Ovary (tissue), 9 donors: ENCODE results near the gene GRM8. TPM values are rescaled to one million over a fixed set of nuclear protein-coding genes. Genes with fewer than 3 reads are reported as not detected.

Experiments used
- DNase-seq, 5 donors: peaks; one replicate each; pipeline ENCODE4 v3.0.0-alpha.2; 2019 to 2020
- H3K27ac ChIP-seq, 2 donors: fragments of 200-600 bp; one replicate each; pipeline versions ENCODE4 v1.5.1 to v1.8.0; 2019 to 2022
- H3K27me3 ChIP-seq: fragments of 200-600 bp; one replicate; pipeline ENCODE4 v1.8.0; 2022
- H3K36me3 ChIP-seq: fragments of 200-600 bp; sonication (generic); one replicate; pipeline ENCODE4 v1.5.1; 2019
- H3K4me1 ChIP-seq: one replicate; pipeline ENCODE4 v1.8.1; 2013; ENCODE audit warnings: mild to moderate bottlenecking, moderate library complexity; ENCODE audit not compliant: insufficient read depth
- H3K4me3 ChIP-seq: fragments of 200-600 bp; sonication (generic); one replicate; pipeline ENCODE4 v1.5.1; 2017
- H3K9me3 ChIP-seq, 2 donors: fragments of 200-600 bp in 1 of 2; sonication (generic) in 1 of 2; one replicate each; pipeline versions ENCODE4 v1.5.1 to v1.8.1; 2013 to 2019; ENCODE audit warnings: mild to moderate bottlenecking in 1 of 2, moderate library complexity in 1 of 2
- EP300 ChIP-seq: sonication (generic); formaldehyde crosslinking; IDR thresholded peaks from one replicate; pipeline ENCODE4 v1.6.1; 2017; ENCODE audit warnings: antibody characterized with exemption
- POLR2A ChIP-seq: fragments of 450-650 bp; IDR thresholded peaks from one replicate; pipeline ENCODE4 v1.6.1; 2017; ENCODE audit warnings: antibody characterized with exemption, mild to moderate bottlenecking, moderate library complexity
- WGBS, 3 donors: extraction: QIAGEN DNeasy Blood & Tissue Kit in 1 of 3; methylation state at CpG; one replicate each; pipeline versions ENCODE4 v1.1.5 to v1.1.7; 2013 to 2017; 5-methylcytosine and 5-hydroxymethylcytosine counted together
- intact Hi-C, 4 donors: fragments of 100-400 bp; cut with DNase I; formaldehyde crosslinking; loops; one replicate each; pipeline versions ENCODE4 v1.11.0 to v1.15.1; 2022 to 2023
- polyA plus RNA-seq, 2 donors: library from polyadenylated mRNA; stranded (reverse); fragments of 200-250 nt in 1 of 2; fragments of 350-450 nt in 1 of 2; fragmentation: Illumina TruSeq in 1 of 2; extraction: RNeasy Lipid Tissue Mini Kit (QIAGEN cat#74804) in 1 of 2; gene quantifications; one replicate each; pipeline ENCODE4 v1.2.3, GENCODE V29; 2013 to 2014
- total RNA-seq, 7 donors: library from RNA; depleted of rRNA in 2 of 7; stranded (reverse); fragments of >200 nt in 2 of 7; fragmentation: NEBNext Ultra II Directional in 3 of 7; extraction: Animal tissue kit (Norgen Biotek cat#: 25700) in 3 of 7; gene quantifications; one replicate each; pipeline versions ENCODE4 v1.1.0 to v1.2.4, GENCODE V29; 2016 to 2023
- TF ChIP-seq, protein P1 (sequence below), 3 donors: fragments of 450-650 bp in 2 of 3; fragments of 200-600 bp in 1 of 3; IDR thresholded peaks; one replicate each; pipeline versions ENCODE4 v1.5.1 to v1.8.0; 2016 to 2022; ENCODE audit warnings: antibody characterized with exemption in 3 of 3, mild to moderate bottlenecking in 1 of 3
- donor health status: DM: no; HTN: no; CAD: no; lungs with moderate emphysema.
- donor health status: DM: no; HTN: no; CAD: no.
- donor health status: Bipolar disorder and iron deficiency.
- donor health status: DM: yes; HTN: yes; CAD: no.
- donor health status: DM: no; HTN: no; CAD: no.
- donor health status: DM: yes; HTN: yes; CAD: no.

The GRM8 gene
- total and polyA plus RNA-seq, 9 donors: 0.38 to 4.0 (median 1.0) TPM; not detected in 1

DNA sequence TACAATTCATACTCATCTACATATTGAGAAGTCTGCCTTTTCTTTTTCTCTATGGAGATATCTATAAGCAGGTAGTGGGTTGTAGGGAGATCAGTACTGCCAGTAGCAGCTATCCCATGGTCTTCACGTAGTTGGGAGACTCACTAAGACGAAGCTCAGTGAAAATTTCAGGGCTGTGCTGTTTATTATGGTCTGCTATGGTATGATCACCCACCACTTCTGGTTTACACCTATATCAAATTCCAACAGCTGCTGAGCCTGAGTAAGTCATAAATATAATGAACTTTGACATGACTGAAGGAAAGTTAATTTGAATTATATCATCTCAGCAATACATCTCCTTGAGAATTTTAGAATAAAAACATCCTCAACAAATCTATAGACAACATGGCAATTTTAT, 741.7 kb downstream of the GRM8 start:
- TF ChIP-seq POLR2A: no peak
- TF ChIP-seq, protein P1, sequence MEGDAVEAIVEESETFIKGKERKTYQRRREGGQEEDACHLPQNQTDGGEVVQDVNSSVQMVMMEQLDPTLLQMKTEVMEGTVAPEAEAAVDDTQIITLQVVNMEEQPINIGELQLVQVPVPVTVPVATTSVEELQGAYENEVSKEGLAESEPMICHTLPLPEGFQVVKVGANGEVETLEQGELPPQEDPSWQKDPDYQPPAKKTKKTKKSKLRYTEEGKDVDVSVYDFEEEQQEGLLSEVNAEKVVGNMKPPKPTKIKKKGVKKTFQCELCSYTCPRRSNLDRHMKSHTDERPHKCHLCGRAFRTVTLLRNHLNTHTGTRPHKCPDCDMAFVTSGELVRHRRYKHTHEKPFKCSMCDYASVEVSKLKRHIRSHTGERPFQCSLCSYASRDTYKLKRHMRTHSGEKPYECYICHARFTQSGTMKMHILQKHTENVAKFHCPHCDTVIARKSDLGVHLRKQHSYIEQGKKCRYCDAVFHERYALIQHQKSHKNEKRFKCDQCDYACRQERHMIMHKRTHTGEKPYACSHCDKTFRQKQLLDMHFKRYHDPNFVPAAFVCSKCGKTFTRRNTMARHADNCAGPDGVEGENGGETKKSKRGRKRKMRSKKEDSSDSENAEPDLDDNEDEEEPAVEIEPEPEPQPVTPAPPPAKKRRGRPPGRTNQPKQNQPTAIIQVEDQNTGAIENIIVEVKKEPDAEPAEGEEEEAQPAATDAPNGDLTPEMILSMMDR (IDR thresholded peaks at IDR 0.05): no peak
- no peak for TF ChIP-seq EP300
- no peaks in the 10 kb centered on the region for H3K9me3 ChIP-seq
- no peaks in the 10 kb centered on the region for H3K4me1 ChIP-seq
- 31 to 87% (median 57%) methylated on average over 2 of the region's 2 CpGs for WGBS, 3 donors
- intact Hi-C loops: no loop called here
- DNase-seq: no peak
- no peaks in the 10 kb centered on the region for H3K27me3 ChIP-seq
- no peak overlapping the region for H3K27ac ChIP-seq
- no peak overlapping the region for H3K4me3 ChIP-seq
- H3K36me3 ChIP-seq: no peaks in the 10 kb centered on the region

- Histone ChIP-seq H3K4me1 (no peaks in the 10 kb centered on the region), H3K27ac (no peak overlapping the region), H3K4me3 (no peak overlapping the region), H3K9me3 (no peaks in the 10 kb centered on the region), H3K27me3 (no peaks in the 10 kb centered on the region), H3K36me3 (no peaks in the 10 kb centered on the region)
- no peak for DNase-seq
- 82 to 89% (median 87%) methylated on average over 2 of the region's 2 CpGs for WGBS, 3 donors
- TF ChIP-seq EP300: no peak
- TF ChIP-seq, protein P1 (IDR thresholded peaks at IDR 0.05): no peak
- no peak for TF ChIP-seq POLR2A
- intact Hi-C loops: no loop called here
Measured at GRCh38 chr7:126501617-126502016, 751.1 kb downstream of the GRM8 start.

DNA sequence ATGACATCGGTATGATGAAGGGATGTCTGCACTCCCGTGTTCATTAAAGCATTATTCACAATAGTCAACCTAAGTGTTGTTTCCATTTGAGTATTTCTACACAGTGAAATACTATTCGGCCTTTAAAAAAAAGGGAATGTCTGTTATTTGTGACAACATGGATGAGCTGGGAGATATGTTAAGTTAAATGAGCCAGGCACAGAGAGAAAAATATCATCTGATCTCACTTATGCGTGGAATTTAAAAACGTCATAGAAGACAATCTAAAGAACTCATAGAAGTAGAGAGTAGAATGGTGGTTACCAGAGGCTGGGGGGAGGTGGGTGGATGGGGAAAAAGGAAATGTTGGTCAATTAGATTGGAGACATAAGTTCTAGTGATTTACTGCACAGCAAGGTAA, 753.3 kb downstream of the GRM8 start:
- no peaks in the 10 kb centered on the region for H3K4me1 ChIP-seq
- TF ChIP-seq, protein P1 (IDR thresholded peaks at IDR 0.05): no peak
- TF ChIP-seq EP300 (no peak), POLR2A (no peak)
- H3K36me3 ChIP-seq: no peaks in the 10 kb centered on the region
- DNase-seq: no peak
- no peak overlapping the region for H3K27ac ChIP-seq
- WGBS, 3 donors: 80 to 91% (median 91%) methylated on average over 5 of the region's 5 CpGs
- intact Hi-C loops: no loop called here
- no peaks in the 10 kb centered on the region for H3K27me3 ChIP-seq
- no peak overlapping the region for H3K4me3 ChIP-seq
- no peaks in the 10 kb centered on the region for H3K9me3 ChIP-seq

DNA sequence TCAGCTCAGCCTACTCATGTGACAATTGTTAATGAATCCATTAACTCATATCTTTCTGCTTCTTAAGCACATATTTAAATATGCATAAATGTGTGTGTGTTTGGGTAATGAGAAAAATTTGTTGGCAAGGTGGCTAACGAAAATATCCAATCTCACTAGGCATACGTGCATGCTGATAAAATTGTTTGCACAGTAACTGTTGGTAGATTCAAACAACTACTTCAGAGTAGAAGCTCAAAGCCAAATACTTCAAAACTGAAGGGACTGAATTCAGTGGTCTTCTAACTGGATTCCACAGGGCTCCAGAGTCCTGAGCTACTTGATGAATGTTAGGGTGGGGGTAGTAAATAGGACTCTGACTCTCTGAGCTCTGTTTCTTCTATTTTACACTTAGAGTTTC, 757.0 kb downstream of the GRM8 start:
- TF ChIP-seq, protein P1 (IDR thresholded peaks at IDR 0.05): no peak
- no peak for TF ChIP-seq POLR2A
- no peak for TF ChIP-seq EP300
- H3K9me3 ChIP-seq: no peaks in the 10 kb centered on the region
- intact Hi-C loops: no loop called here
- H3K4me3 ChIP-seq: no peak overlapping the region
- 8 to 32% (median 16%) methylated on average over 2 of the region's 2 CpGs for WGBS, 3 donors
- no peak for DNase-seq
- H3K27me3 ChIP-seq: no peaks in the 10 kb centered on the region
- no peak overlapping the region for H3K27ac ChIP-seq
- H3K4me1 ChIP-seq: no peaks in the 10 kb centered on the region
- H3K36me3 ChIP-seq: no peaks in the 10 kb centered on the region

- H3K4me3 ChIP-seq: no peak overlapping the region
- 0 to 1% (median 0%) methylated on average over 1 of the region's 1 CpG for whole genome bisulfite sequencing, 3 donors
- H3K9me3 ChIP-seq: no peaks in the 10 kb centered on the region
- intact Hi-C loops: no loop called here
- DNase-seq: no peak
- H3K27me3 ChIP-seq: no peaks in the 10 kb centered on the region
- no peaks in the 10 kb centered on the region for H3K4me1 ChIP-seq
- H3K36me3 ChIP-seq: no peaks in the 10 kb centered on the region
- no peak for TF ChIP-seq EP300
- H3K27ac ChIP-seq: no peak overlapping the region
Measured at GRCh38 chr7:126495001-126495400, 757.7 kb downstream of the GRM8 start.
